ENCODE results near the gene SLC35A1.

DNA sequence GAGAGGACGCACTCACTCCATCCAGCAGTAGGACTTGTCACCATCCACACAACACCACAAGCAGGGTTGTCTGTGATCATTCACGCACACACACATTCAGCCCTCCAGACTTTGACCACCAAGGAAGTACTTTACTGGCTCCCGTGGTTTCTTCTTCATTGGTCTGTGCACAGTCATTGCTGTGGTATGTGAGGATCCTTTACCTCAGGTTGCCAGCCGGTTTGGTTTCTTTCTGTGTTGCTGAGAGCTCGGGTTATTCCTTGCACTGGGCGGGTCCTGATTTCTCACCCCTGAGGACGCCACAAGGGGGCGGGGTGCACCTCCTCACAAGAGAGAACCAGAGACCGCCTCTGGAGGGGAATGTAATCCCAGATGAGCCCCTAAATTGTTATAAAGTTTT is 11.2 kb downstream of the SLC35A1 start:
- TF ChIP-seq, protein P1, sequence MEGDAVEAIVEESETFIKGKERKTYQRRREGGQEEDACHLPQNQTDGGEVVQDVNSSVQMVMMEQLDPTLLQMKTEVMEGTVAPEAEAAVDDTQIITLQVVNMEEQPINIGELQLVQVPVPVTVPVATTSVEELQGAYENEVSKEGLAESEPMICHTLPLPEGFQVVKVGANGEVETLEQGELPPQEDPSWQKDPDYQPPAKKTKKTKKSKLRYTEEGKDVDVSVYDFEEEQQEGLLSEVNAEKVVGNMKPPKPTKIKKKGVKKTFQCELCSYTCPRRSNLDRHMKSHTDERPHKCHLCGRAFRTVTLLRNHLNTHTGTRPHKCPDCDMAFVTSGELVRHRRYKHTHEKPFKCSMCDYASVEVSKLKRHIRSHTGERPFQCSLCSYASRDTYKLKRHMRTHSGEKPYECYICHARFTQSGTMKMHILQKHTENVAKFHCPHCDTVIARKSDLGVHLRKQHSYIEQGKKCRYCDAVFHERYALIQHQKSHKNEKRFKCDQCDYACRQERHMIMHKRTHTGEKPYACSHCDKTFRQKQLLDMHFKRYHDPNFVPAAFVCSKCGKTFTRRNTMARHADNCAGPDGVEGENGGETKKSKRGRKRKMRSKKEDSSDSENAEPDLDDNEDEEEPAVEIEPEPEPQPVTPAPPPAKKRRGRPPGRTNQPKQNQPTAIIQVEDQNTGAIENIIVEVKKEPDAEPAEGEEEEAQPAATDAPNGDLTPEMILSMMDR (conservative IDR thresholded peaks at IDR 0.05 in 1 of 2, IDR thresholded peaks at IDR 0.05 in 1 of 2; ENCODE audit: extremely low read depth in 1 of 2, insufficient read depth in 1 of 2, low read depth in 1 of 2, low read length in 2 of 2): no peak
- no peak for TF ChIP-seq EZH2 (IDR thresholded peaks at IDR 0.05; ENCODE audit: borderline replicate concordance, low read length)

All from mammary epithelial cell (primary cell).